Pulmonary artery endothelial cell (primary cell): Measurements from ENCODE around the gene CYB5R3. TPM values are rescaled to one million over a fixed set of nuclear protein-coding genes. Genes with fewer than 3 reads are reported as not detected.
A peak's percentile ranks its signal among the peaks of the same experiment; 100 is the strongest.
"Not testable (repeated sequence)": the region's sequence is repeated elsewhere in the genome, so short reads cannot be mapped to it uniquely, and the experiment has no call there.

ENCODE experiments used
- DNase-seq: peaks from one replicate; pipeline ENCODE4 v3.0.0-alpha.2; 2011; ENCODE audit warnings: low read depth, low spot score
- total RNA-seq: library from RNA; depleted of rRNA; stranded (reverse); fragments of >200 nt; gene quantifications from 2 replicates; pipeline ENCODE4 v1.2.3, GENCODE V29; 2014

CYB5R3 gene
- total RNA-seq, 1 donor from 2014 or later = 46.1 TPM

DNA sequence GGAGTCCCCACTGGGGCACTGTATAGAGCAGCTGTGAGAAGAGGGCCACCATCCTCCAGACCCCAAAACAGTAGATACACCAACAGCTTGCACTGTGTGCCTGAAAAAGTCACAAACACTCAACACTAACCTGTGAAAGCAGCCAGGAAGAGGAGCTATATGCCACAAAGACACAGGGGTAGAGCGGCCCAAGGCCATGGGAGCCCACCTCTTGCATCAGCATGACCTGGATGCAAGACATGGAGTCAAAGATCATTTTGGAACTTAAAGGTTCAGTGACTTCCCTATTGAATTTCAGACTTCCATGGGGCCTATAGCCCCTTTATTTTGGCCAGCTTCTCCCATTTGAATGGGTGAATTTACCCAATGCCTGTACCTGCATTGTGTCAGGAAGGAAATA is 29.7 kb upstream of the CYB5R3 start:
- DNase-seq = no peak

DNA sequence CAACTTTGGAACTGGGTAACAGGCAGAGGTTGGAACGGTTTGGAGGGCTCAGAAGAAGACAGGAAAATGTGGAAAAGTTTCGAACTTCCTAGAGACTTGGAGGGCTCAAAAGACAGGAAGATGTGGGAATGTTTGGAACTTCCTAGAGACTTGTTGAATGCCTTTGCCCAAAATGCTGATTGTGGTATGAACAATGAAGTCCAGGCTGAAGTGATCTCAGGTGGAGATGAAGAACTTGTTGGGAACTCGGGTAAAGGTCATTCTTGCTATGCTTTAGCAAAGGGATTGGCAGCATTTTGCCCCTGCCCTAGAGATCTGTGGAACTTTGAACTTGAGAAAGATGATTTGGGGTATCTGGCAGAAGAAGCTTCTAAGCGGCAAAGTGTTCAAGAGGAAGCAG is 28.7 kb upstream of the CYB5R3 start:
- not testable (repeated sequence) for DNase-seq

DNA sequence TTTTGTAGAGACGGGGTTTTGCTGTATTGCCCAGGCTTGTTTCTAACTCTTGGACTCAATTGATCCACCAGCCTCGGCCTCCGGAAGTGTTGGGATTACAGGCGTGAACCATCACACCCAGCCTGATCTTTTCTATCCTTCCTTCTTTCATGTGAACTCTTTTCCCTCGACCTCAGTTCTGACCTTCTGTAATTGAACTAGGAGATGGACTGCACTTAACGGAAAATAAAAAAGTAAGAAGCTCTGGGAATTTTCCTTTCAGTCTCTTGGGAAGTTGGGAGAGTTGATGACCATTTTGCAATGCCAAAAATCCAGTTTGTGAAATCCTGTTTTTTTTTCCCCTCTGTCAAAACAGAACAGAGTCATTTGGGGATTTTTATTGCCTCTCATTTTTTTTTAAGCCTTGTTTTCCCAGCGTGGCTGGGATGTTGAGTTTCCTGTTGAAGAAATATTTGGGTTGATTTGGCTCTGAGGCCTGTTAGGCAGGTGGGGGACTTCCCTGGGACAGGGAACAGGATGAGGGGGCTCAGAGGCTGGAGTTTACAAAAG is 26.9 kb upstream of the CYB5R3 start:
- DNase-seq = no peak

DNA sequence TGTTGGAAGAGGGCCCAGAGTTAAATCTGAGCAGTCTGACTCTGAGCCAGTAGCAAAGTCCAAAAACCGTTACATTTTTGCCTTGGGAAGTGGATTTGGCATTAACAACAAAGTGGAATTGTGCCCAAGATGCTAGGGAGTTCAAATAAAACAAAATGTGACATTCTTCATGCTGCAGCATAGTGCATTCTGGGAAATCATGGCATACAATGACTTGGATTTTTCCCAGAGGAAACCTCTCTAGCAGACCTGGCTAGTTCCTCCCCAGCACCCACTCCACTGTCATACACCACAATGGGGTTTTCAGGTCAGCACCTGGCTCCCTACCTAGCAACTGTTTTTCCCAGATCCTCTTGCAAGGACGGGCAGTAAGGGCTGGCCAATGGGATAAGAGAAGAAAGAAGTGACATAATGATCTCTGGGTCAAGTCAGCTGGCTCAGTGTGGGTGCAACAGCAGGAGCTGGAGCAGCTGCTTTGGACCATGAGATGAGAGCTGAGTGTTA is 24.8 kb upstream of the CYB5R3 start:
- DNase-seq = no peak

- DNase-seq = not testable (repeated sequence)
Measured at GRCh38 chr22:42673071-42673470, 23.9 kb upstream of the CYB5R3 start.

GRCh38 chr22:42670921-42671709 is 21.9 kb upstream of the CYB5R3 start:
- DNase-seq = peak; percentile 44

- no peak for DNase-seq
Measured at GRCh38 chr22:42670046-42670445, 20.9 kb upstream of the CYB5R3 start.

DNA sequence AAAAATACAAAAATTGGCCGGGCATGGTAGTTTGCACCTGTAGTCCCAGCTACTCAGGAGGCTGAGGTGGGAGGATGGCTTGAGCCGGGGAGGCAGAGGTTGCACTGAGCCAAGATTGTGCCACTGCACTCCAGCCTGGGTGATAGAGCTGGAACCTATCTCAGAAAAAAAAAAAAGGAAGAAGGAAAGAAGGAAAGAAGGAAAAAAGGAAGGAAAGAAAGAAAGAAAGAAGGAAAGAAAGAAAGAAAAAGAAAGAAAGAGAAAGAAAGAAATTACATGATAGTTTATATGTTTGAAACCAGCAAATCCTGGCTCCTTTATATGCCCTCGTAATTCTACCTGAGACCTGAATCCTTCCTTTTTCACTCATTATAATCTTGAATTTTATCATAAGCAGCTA is 17.2 kb upstream of the CYB5R3 start:
- DNase-seq = not testable (repeated sequence)

DNA sequence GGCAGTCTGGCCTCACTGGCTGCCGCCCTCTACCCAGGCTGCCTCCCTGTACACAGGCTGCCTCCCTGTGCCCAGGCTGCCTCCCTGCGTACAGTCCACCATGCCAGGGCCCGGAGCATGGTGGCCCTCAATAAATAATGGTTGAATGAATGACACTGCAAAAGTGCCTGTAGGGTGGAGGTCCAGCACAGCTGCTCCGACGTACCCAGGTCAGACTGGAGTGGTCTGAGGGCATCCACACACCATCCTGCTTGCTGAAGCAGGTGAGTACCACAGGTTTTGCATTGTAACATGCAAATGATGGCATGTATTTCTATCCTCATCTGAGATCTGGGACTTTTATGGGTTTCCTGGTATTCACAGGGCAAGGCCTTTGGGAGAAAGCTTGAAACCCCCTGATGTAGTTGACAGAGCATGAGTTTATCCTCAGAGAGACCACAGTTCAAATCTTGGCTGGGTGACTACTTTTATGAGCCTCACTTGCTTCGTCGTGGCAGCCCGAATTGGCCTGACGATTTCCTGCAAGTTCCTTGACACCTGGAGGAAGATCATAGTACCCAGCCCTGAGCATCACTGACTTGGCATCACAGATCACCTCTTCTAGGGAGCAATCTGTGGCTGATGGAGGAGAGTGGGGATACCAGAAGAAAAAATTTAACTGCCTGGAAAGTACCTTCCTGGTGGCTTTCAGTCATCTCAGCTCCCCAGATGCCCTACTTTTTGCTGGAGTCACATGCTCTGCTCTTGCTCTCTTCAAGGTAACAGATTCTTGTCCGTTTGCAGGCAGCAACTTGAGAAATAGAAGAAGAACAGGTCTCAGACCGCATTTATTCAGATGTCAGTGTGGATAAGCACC is 16.0 kb upstream of the CYB5R3 start:
- DNase-seq = no peak

DNA sequence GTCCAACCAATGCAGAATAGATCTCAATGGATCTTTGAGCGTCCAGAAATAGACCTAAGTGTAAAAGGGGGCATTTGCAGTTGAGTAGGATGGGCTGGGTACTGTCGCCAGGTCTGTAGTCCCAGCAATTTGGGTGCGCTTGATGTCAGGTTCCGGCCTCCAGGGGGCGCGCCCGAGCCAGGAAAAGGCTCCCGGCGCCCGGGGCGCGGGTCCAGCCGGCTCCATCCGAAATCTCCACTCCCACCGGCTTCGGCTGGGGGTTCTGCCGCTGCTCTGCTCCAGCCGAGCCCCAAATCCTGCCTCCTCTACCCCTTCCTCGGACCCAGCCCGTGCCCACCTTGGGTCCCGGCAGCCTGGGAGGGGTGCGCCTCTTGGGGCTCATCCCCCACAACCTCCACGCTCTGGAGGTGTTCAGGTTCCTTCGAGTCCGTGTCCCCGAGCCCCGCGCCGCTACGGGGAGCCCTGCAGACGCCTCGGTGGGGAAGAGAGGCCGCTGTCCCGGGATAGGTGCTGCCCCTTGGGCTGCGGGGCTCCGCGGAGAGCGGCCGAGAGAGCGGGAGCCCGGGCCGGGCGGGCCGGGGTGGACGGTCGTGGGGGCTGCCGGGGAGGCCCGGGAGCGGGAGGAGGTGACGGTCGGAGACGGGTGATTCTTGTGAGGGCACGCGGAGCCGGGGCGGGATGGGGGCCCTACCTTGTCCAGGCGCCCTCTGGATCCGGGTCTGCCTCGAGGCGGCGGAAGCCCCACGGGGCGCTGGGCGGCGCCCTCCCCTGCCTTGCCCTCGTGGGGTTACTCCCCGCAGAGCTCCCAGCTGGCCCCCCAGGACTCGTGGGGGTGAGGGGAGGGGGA is 13.0 kb upstream of the CYB5R3 start:
- no peak for DNase-seq

GRCh38 chr22:42656578-42656977 is 7.4 kb upstream of the CYB5R3 start:
- no peak for DNase-seq

- no peak for DNase-seq
Measured at GRCh38 chr22:42655693-42656092, 6.5 kb upstream of the CYB5R3 start.

DNA sequence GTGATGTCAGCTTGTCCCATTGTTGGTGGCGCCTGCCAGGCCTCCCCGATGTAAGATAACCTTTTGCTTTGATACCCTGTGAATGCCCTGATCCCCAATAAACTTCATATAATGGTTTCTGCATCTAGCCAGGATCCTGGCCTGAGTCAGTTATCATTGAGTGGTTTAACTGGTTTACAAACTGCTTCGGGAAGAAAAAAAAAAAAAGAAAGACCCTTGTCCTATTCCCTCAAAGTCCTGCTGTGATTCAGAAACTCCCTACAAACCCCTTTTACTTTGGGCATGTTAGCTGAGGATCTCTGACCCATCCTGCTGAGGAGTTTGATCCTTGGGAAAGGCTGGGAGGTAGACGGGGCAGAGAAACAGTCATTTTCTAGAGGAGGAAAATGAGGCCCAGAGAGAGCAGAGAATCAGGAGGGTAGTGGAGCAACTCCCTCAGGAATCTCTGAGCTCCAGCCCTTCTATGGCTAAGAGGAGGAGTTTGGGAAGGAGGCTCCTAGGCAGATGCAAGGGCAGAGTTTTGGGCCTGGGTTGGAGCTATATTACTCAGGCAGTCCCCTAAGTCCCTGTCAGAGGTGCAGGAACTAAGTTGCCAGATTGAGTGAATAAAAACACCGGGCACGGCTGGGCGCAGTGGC is 5.4 kb upstream of the CYB5R3 start:
- no peak for DNase-seq

GRCh38 chr22:42653999-42654398 is 4.8 kb upstream of the CYB5R3 start:
- no peak for DNase-seq

DNA sequence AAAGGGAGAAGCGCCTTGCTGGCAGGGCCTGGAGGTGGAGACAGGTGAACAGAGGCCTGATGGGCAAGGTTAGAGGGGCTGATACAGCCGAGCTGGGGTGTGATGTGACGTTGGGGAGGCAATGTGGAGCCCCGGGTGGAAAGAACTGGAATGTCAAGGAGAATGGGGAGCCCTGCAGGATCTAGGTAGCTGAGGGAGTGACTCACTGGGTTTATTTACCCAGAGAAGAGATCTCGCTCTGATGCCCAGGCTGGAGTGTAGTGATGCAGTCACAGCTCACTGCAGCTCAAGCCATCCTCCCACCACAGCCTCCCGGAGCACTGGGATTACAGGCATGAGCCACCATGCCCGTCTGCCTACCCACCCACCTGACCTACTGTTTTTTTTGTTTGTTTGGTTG is 1.9 kb upstream of the CYB5R3 start:
- no peak for DNase-seq

GRCh38 chr22:42648368-42649245 is 585 bp downstream of the CYB5R3 start:
- no peak for DNase-seq

- DNase-seq = no peak
Measured at GRCh38 chr22:42648017-42648367, 1.2 kb downstream of the CYB5R3 start.

DNA sequence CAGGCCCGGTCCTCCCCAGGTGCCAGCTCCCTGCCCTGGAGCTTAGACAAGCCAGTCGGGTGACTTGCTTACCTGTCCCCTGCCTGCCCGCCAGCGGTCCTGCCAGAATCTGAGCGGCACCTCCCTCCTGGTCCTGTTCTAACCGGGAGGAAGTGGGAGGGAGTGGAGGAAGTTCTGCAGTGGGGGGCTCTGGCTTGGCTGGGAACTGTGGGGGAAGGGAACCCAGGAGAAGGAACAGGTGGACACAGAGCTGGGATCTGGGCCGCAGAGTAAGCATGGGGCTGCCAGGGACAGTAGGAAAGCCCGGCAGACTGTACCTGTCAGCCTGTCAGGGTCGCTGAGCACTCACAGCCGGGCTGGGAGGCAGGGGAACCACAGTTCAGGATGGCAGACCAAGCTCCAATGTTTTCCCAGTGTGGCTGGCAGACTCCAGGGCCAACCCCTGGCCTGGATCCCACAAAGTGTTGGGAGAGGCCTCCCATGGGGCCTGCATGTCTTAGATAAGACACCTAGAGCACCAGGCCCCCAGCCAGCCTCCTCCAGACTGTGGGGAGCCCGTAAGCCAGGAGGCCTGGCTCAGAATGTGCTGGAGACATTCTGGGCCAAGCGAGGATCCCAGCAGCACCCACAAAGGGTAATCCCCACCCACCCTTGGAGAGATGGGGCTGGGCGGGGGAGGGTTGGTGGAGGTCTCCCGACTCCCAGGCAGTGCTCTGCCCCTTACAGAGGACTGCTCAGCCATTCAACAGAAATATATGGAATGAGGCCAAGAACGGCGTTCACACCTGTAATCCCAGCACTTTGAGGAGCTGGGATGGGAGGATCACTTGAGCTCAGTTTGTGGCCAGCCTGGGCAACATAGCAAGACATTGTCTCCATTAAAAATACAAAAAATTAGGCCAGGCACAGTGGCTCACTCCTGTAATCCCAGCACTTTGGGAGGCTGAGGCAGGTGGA is 2.3 kb downstream of the CYB5R3 start:
- DNase-seq = no peak
